WTC11 (cell line): ENCODE measurements around the gene IFNG-AS1. TPM values are rescaled to one million over a fixed set of nuclear protein-coding genes. Genes with fewer than 3 reads are reported as not detected.

Source experiments
- ATAC-seq: fragments of 200-7000 bp; cut with Tn5 transposase; 2 replicates; pipeline ENCODE4 v1.10.0; 2021; ENCODE audit warnings: mild to moderate bottlenecking, moderate library complexity
- CTCF ChIA-PET: fragments of 300-600 bp; sonication (Branson Sonifier 250); formaldehyde crosslinking; loops from one replicate; lab custom pipeline; 2021; ENCODE audit warnings: antibody characterized with exemption; lab: Charles Lee
- POLR2A ChIA-PET: fragments of 350-600 bp; sonication (Branson Sonifier 250); formaldehyde crosslinking; loops from one replicate; lab custom pipeline; 2021; ENCODE audit warnings: antibody characterized with exemption; lab: Charles Lee
- DNase-seq: peaks from one replicate; pipeline ENCODE4 v3.0.0; 2021; ENCODE audit warnings: low spot score
- H3K27ac Mint-ChIP-seq: 2 replicates; pipeline ENCODE4 v1.8.0; 2021; ENCODE audit warnings: mixed read lengths
- H3K27me3 Mint-ChIP-seq: 2 replicates; pipeline ENCODE4 v1.8.0; 2021; ENCODE audit warnings: low read depth, mild to moderate bottlenecking, moderate library complexity, mixed read lengths
- H3K36me3 Mint-ChIP-seq: 2 replicates; pipeline ENCODE4 v1.8.0; 2021; ENCODE audit warnings: mixed read lengths
- H3K4me1 Mint-ChIP-seq: 2 replicates; pipeline ENCODE4 v1.8.0; 2022; ENCODE audit warnings: mixed read lengths
- H3K4me3 Mint-ChIP-seq: 2 replicates; pipeline ENCODE4 v1.8.0; 2021; ENCODE audit warnings: mild to moderate bottlenecking, moderate library complexity, mixed read lengths
- H3K9me3 Mint-ChIP-seq: 2 replicates; pipeline ENCODE4 v1.8.0; 2021; ENCODE audit warnings: mixed read lengths
- ATF3 ChIP-seq: sonication (generic); formaldehyde crosslinking; conservative IDR thresholded peaks from 2 replicates; pipeline ENCODE4 v1.8.1; 2022; ENCODE audit warnings: mild to moderate bottlenecking, missing genetic modification reagents
- E2F1 ChIP-seq: sonication (generic); formaldehyde crosslinking; IDR thresholded peaks from 2 replicates; pipeline ENCODE4 v1.8.0; 2022; ENCODE audit warnings: mild to moderate bottlenecking, missing genetic modification reagents
- ELF4 ChIP-seq: sonication (generic); formaldehyde crosslinking; IDR thresholded peaks from 2 replicates; pipeline ENCODE4 v1.8.1; 2022; ENCODE audit warnings: low read depth, mild to moderate bottlenecking, moderate library complexity, missing genetic modification reagents
- EMX1 ChIP-seq: fragments of 250-450 bp; sonication (Bioruptor Pico); IDR thresholded peaks from 2 replicates; pipeline ENCODE4 v1.8.0; 2021; ENCODE audit warnings: mild to moderate bottlenecking
- ERG ChIP-seq: fragments of 250-450 bp; sonication (Bioruptor Pico); IDR thresholded peaks from 2 replicates; pipeline ENCODE4 v1.8.0; 2021; ENCODE audit warnings: mild to moderate bottlenecking
- ESRRA ChIP-seq: sonication (generic); formaldehyde crosslinking; IDR thresholded peaks from 2 replicates; pipeline ENCODE4 v1.8.1; 2022; ENCODE audit warnings: mild to moderate bottlenecking, missing genetic modification reagents, borderline replicate concordance
- MLX ChIP-seq: sonication (generic); formaldehyde crosslinking; IDR thresholded peaks from 2 replicates; pipeline ENCODE4 v1.8.1; 2023; ENCODE audit warnings: mild to moderate bottlenecking, missing genetic modification reagents, moderate library complexity
- MYBL2 ChIP-seq: sonication (generic); formaldehyde crosslinking; IDR thresholded peaks from 2 replicates; pipeline ENCODE4 v1.8.1; 2023; ENCODE audit warnings: mild to moderate bottlenecking, moderate library complexity, missing genetic modification reagents
- NFE2L1 ChIP-seq: sonication (generic); formaldehyde crosslinking; IDR thresholded peaks from 2 replicates; pipeline ENCODE4 v1.8.1; 2023; ENCODE audit warnings: missing genetic modification reagents
- NR1H2 ChIP-seq: sonication (generic); formaldehyde crosslinking; IDR thresholded peaks from 2 replicates; pipeline ENCODE4 v1.9.0; 2021; ENCODE audit warnings: mild to moderate bottlenecking, moderate library complexity, missing genetic modification reagents
- PRDM15 ChIP-seq: sonication (generic); formaldehyde crosslinking; IDR thresholded peaks from 2 replicates; pipeline ENCODE4 v1.8.0; 2022; ENCODE audit warnings: missing genetic modification reagents
- RORB ChIP-seq: fragments of 250-450 bp; sonication (Bioruptor Pico); IDR thresholded peaks from 2 replicates; pipeline ENCODE4 v1.9.0; 2021; ENCODE audit warnings: mild to moderate bottlenecking
- SMAD4 ChIP-seq: sonication (generic); formaldehyde crosslinking; IDR thresholded peaks from 2 replicates; pipeline ENCODE4 v1.8.0; 2022; ENCODE audit warnings: mild to moderate bottlenecking, missing genetic modification reagents
- TCF7 ChIP-seq: sonication (generic); formaldehyde crosslinking; IDR thresholded peaks from 2 replicates; pipeline ENCODE4 v1.8.0; 2022; ENCODE audit warnings: mild to moderate bottlenecking, low read depth, missing genetic modification reagents, moderate library complexity
- ZBTB43 ChIP-seq: sonication (generic); formaldehyde crosslinking; IDR thresholded peaks from 2 replicates; pipeline ENCODE4 v1.8.1; 2023; ENCODE audit warnings: mild to moderate bottlenecking, missing genetic modification reagents
- total RNA-seq: library from RNA; stranded (reverse); gene quantifications from 3 replicates; pipeline ENCODE4 v1.2.3, GENCODE V29; 2021

Gene IFNG-AS1
- total RNA-seq, 1 experiment from 2014 or later: not detected

GRCh38 chr12:68016136-68016535 is 26.9 kb downstream of the IFNG-AS1 start:
- TF ChIP-seq MYBL2 (CRISPR knock-in tag): no peak
- TF ChIP-seq, all 79 proteins: peak for 0
- Mint-ChIP-seq H3K36me3 (no peaks in the 10 kb centered on the region), H3K27me3 (no peaks in the 10 kb centered on the region), H3K27ac (no peak overlapping the region), H3K4me1 (peaks cover 15% of the 10 kb centered on the region), H3K4me3 (no peak overlapping the region), H3K9me3 (no peaks in the 10 kb centered on the region)
- POLR2A ChIA-PET: no interaction called here
- ATAC-seq (no peak), DNase-seq (no peak)
- CTCF ChIA-PET: no interaction called here

- Mint-ChIP-seq H3K27ac (no peak overlapping the region), H3K9me3 (peaks cover 3% of the 10 kb centered on the region; the same call in 1 of the 2 replicates), H3K4me1 (no peaks in the 10 kb centered on the region), H3K27me3 (no peaks in the 10 kb centered on the region), H3K36me3 (no peaks in the 10 kb centered on the region), H3K4me3 (no peak overlapping the region)
- no peak for TF ChIP-seq MLX
- no peak for TF ChIP-seq ERG
- TF ChIP-seq ATF3 (CRISPR knock-in tag): no peak
- TF ChIP-seq NR1H2 (CRISPR knock-in tag): no peak
- no peak for TF ChIP-seq SMAD4
- no peak for TF ChIP-seq PRDM15 (CRISPR knock-in tag)
- TF ChIP-seq E2F1: no peak
- TF ChIP-seq ZBTB43 (CRISPR knock-in tag): no peak
- TF ChIP-seq ELF4 (CRISPR knock-in tag): no peak
- ChIA-PET POLR2A (no interaction called here), CTCF (interaction anchor here (1.1 kb wide), 1 partner anchor 23 kb away, joined by 3 read pairs; no protein-coding TSS in a partner anchor)
- DNase-seq: no peak
- no peak for ATAC-seq
Observed at GRCh38 chr12:68018315-68018714, 29.1 kb downstream of the IFNG-AS1 start.

- TF ChIP-seq ESRRA (CRISPR knock-in tag) (no peak), TCF7 (CRISPR knock-in tag) (no peak), NFE2L1 (CRISPR knock-in tag) (no peak), RORB (CRISPR knock-in tag) (no peak), EMX1 (no peak)
- POLR2A ChIA-PET: no interaction called here
- Mint-ChIP-seq H3K9me3 (peaks cover 3% of the 10 kb centered on the region; the same call in 1 of the 2 replicates), H3K27ac (no peak overlapping the region), H3K4me3 (no peak overlapping the region), H3K27me3 (no peaks in the 10 kb centered on the region; the same call in 1 of the 2 replicates), H3K4me1 (no peaks in the 10 kb centered on the region), H3K36me3 (no peaks in the 10 kb centered on the region)
- ATAC-seq: no peak
- CTCF ChIA-PET: no interaction called here
- DNase-seq: no peak
Observed at GRCh38 chr12:68020049-68020448, 30.8 kb downstream of the IFNG-AS1 start.
